ENCODE results near the gene DACH1. TPM values are rescaled to one million over a fixed set of nuclear protein-coding genes. Genes with fewer than 3 reads are reported as not detected.

Gene DACH1
- total RNA-seq, 2 experiments from 2014 or later: 0.71 to 0.89 TPM

DNA sequence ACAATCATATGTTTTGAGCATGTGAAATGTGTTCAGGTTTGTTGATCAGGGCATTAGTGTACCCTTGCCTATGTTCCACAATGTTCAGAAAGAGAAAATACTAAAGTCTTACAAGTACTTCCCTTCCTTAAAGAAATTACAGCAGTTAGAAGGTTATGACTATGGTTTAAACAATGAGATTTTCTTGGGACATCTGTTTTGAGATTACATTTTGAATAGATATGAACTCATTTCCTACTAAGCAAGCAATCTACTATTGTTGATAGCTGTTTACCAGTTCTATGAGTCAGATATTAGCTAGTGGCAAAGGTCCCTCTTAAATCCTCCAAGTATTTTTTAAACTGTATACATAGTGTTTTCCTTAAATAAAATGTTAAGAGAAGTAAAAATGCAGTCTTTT, 241.3 kb downstream of the DACH1 start:
- POLR2A ChIA-PET: interaction anchor here (0.6 kb wide), 1 partner anchor 49 kb away, joined by 5 read pairs; no protein-coding TSS in a partner anchor

DNA sequence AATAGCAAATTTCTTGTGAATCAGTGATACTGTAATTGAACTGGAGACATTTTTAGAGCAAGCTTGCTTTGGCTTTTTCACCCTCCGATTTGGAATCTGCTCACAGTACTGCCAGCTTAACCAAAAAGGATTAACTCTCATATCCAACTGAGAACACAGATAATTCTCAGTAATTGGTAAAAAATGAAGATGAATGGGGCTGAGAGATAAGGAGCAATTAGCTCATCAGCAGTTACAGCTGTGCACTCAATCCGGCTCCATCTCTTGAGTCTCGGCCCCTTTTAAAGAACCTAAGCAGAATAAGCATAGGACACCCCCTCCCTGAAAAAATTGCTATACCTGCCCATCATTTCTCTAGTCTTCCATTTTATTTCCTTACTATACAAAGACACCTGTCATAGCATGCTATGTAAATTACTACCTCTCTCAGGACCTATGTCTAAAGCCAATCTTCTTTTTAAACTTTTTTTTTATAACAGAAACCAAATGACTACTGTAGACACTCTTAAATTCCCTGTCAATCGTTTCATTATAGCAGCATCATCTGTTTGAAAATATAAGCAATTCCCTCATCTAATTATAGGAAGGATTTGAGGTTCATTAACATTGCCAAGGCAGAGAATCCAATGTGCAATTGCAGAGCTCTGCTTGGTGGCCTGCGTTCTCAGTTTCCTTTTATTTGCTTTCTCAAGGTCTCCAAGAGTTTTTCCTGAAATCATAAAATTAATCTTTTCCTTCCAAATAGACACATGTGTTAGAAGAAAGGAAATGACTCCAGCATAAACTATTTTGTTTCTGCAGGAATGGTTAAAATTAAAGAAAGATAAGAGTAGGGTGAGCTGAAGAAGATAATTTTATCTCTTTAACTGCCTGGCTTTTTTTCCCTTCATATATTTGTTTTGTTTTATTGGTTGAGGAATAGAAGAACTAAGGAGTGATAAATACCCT, 242.1 kb downstream of the DACH1 start:
- no peaks in the 10 kb centered on the region for H3K27me3 ChIP-seq (ENCODE audit: control insufficient read depth in 1 of 2, insufficient read depth in 2 of 2, low read length in 2 of 2)
- intact Hi-C loops (cut with DNase I, micrococcal nuclease): no loop called here
- H3K36me3 ChIP-seq (ENCODE audit: insufficient read depth, low read length): no peaks in the 10 kb centered on the region
- Mint-ChIP-seq H3K9me3 (no peaks in the 10 kb centered on the region), H3K36me3 (ENCODE audit: low read depth) (no peaks in the 10 kb centered on the region), H3K27ac (no peak overlapping the region), H3K4me3 (no peak overlapping the region), H3K4me1 (ENCODE audit: low read depth) (no peaks in the 10 kb centered on the region), H3K27me3 (no peaks in the 10 kb centered on the region)
- no peaks in the 10 kb centered on the region for H3K4me1 ChIP-seq (ENCODE audit: insufficient read depth, low read length)
- no peaks in the 10 kb centered on the region for H3K9me3 ChIP-seq (ENCODE audit: control insufficient read depth in 1 of 2, insufficient read depth in 1 of 2, low read length in 2 of 2)
- ATAC-seq (ENCODE audit: poor library complexity) (no peak), DNase-seq (no peak)
- H3K27ac ChIP-seq (ENCODE audit: low read depth in 1 of 2, low read length in 2 of 2): no peak overlapping the region
- no peak overlapping the region for H3K4me3 ChIP-seq (ENCODE audit: low read length)
- POLR2A ChIA-PET: interaction anchor here (0.6 kb wide), 1 partner anchor 50 kb away, joined by 5 read pairs; no protein-coding TSS in a partner anchor
- TF ChIP-seq, protein P1, sequence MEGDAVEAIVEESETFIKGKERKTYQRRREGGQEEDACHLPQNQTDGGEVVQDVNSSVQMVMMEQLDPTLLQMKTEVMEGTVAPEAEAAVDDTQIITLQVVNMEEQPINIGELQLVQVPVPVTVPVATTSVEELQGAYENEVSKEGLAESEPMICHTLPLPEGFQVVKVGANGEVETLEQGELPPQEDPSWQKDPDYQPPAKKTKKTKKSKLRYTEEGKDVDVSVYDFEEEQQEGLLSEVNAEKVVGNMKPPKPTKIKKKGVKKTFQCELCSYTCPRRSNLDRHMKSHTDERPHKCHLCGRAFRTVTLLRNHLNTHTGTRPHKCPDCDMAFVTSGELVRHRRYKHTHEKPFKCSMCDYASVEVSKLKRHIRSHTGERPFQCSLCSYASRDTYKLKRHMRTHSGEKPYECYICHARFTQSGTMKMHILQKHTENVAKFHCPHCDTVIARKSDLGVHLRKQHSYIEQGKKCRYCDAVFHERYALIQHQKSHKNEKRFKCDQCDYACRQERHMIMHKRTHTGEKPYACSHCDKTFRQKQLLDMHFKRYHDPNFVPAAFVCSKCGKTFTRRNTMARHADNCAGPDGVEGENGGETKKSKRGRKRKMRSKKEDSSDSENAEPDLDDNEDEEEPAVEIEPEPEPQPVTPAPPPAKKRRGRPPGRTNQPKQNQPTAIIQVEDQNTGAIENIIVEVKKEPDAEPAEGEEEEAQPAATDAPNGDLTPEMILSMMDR (IDR thresholded peaks at IDR 0.05): no peak
- CTCF ChIA-PET: no interaction called here

More for the DNA sequence above, 241.3 kb downstream of the DACH1 start:
- no peaks in the 10 kb centered on the region for H3K36me3 Mint-ChIP-seq (ENCODE audit: low read depth)
- ATAC-seq (ENCODE audit: poor library complexity) (no peak), DNase-seq (no peak)
- no peaks in the 10 kb centered on the region for H3K4me1 Mint-ChIP-seq (ENCODE audit: low read depth)
- H3K27me3 Mint-ChIP-seq: no peaks in the 10 kb centered on the region
- Histone ChIP-seq H3K9me3 (ENCODE audit: control insufficient read depth in 1 of 2, insufficient read depth in 1 of 2, low read length in 2 of 2) (no peaks in the 10 kb centered on the region), H3K27me3 (ENCODE audit: control insufficient read depth in 1 of 2, insufficient read depth in 2 of 2, low read length in 2 of 2) (no peaks in the 10 kb centered on the region), H3K4me1 (ENCODE audit: insufficient read depth, low read length) (no peaks in the 10 kb centered on the region), H3K4me3 (ENCODE audit: low read length) (no peak overlapping the region), H3K36me3 (ENCODE audit: insufficient read depth, low read length) (no peaks in the 10 kb centered on the region), H3K27ac (ENCODE audit: low read depth in 1 of 2, low read length in 2 of 2) (no peak overlapping the region)
- TF ChIP-seq, protein P1 (IDR thresholded peaks at IDR 0.05): no peak
- intact Hi-C loops (cut with DNase I, micrococcal nuclease): no loop called here
- H3K9me3 Mint-ChIP-seq: no peaks in the 10 kb centered on the region
- CTCF ChIA-PET: no interaction called here
- no peak overlapping the region for H3K27ac Mint-ChIP-seq
- H3K4me3 Mint-ChIP-seq: no peak overlapping the region

DNA sequence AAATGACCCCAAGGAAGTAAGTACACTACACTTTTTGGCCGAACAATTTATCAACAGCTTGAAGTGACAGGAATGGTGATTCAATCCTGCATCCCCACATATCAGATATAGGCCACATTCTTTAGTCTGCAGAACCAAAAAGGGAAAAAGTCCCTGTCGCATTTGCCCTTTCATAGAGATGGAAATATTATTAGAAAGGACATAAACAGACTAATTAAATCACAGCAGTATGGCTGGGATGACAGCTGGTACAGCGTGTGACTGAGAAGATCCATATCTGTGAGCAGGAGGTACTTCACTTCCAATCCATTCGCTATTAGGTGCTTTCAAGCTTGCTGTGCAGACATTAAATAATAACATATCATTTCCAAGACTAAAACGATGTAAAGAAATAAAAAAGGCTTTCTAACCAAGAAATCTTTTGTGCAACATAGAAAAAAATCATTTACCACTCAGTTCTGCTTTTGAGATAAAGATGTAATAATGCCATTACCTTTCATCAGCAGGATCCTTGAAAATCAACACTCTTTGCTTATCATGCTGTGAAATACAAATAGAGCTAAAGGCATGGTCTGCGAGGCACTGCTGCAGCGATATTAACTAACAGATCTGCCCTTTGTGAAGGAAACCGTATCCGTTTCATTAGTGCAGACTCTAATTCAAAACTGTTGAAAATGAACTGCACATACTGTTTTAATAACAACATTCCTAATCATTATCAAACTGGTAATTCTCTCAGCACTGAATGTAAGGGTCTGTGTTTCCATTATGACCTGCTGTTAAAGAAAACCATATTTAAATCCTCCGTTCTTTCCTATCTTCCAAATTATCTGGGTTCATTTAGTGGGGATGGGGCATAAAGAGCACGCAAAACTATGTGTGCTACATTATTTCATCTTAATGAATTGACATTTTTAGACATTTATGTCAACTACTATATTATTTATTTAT, 245.6 kb downstream of the DACH1 start:
- Mint-ChIP-seq H3K9me3 (no peaks in the 10 kb centered on the region), H3K36me3 (ENCODE audit: low read depth) (no peaks in the 10 kb centered on the region), H3K4me3 (no peak overlapping the region), H3K27ac (no peak overlapping the region), H3K4me1 (ENCODE audit: low read depth) (no peaks in the 10 kb centered on the region), H3K27me3 (no peaks in the 10 kb centered on the region)
- H3K27me3 ChIP-seq (ENCODE audit: control insufficient read depth in 1 of 2, insufficient read depth in 2 of 2, low read length in 2 of 2): no peaks in the 10 kb centered on the region
- intact Hi-C loops (cut with DNase I, micrococcal nuclease): no loop called here
- ChIA-PET POLR2A (no interaction called here), CTCF (no interaction called here)
- H3K36me3 ChIP-seq (ENCODE audit: insufficient read depth, low read length): no peaks in the 10 kb centered on the region
- TF ChIP-seq, protein P1 (IDR thresholded peaks at IDR 0.05): no peak
- ATAC-seq (ENCODE audit: poor library complexity): no peak
- no peak for DNase-seq
- no peak overlapping the region for H3K4me3 ChIP-seq (ENCODE audit: low read length)
- H3K4me1 ChIP-seq (ENCODE audit: insufficient read depth, low read length): no peaks in the 10 kb centered on the region
- peaks cover 0 to 4% of the 10 kb centered on the region in 2 experiments for H3K9me3 ChIP-seq (ENCODE audit: control insufficient read depth in 1 of 2, insufficient read depth in 1 of 2, low read length in 2 of 2)
- H3K27ac ChIP-seq (ENCODE audit: low read depth in 1 of 2, low read length in 2 of 2): no peak overlapping the region

Data from CD4-positive, alpha-beta T cell (primary cell).